GM20000 (cell line): Measurements from ENCODE around the gene TEX44.

Experiments
- DNase-seq: peaks from one replicate; pipeline ENCODE4 v3.0.0; 2012; ENCODE audit warnings: low spot score
- CTCF ChIP-seq: IDR thresholded peaks from 2 replicates; pipeline ENCODE4 v1.5.1; 2012; ENCODE audit warnings: mild to moderate bottlenecking, control low read depth; ENCODE audit errors: extremely low read depth, missing control alignments

The TEX44 gene

GRCh38 chr2:231589656-231590055 is 3.0 kb upstream of the TEX44 start:
- DNase-seq, result no peak
- TF ChIP-seq CTCF, result no peak

- DNase-seq, result no peak
These were observed 2.0 kb upstream of the TEX44 start for GRCh38 chr2:231590614-231591013.

GRCh38 chr2:231593666-231594065 is 1.0 kb downstream of the TEX44 start:
- DNase-seq, result no peak
- no peak for TF ChIP-seq CTCF

More at GRCh38 chr2:231590614-231591013, 2.0 kb upstream of the TEX44 start:
- TF ChIP-seq CTCF, result no peak

- peak; percentile 62 for DNase-seq
- no peak for TF ChIP-seq CTCF
These were observed 4.4 kb downstream of the TEX44 start for GRCh38 chr2:231597014-231597611.

GRCh38 chr2:231597627-231598026 is 5.0 kb downstream of the TEX44 start:
- no peak for TF ChIP-seq CTCF

GRCh38 chr2:231600619-231601355 is 8.1 kb downstream of the TEX44 start:
- TF ChIP-seq CTCF, result no peak
- no peak for DNase-seq

More at GRCh38 chr2:231597627-231598026, 5.0 kb downstream of the TEX44 start:
- DNase-seq, result no peak
